ENCODE data around the gene HFM1. TPM values are rescaled to one million over a fixed set of nuclear protein-coding genes. Genes with fewer than 3 reads are reported as not detected.

HFM1 gene
- polyA plus RNA-seq, 3 donors: not detected

DNA sequence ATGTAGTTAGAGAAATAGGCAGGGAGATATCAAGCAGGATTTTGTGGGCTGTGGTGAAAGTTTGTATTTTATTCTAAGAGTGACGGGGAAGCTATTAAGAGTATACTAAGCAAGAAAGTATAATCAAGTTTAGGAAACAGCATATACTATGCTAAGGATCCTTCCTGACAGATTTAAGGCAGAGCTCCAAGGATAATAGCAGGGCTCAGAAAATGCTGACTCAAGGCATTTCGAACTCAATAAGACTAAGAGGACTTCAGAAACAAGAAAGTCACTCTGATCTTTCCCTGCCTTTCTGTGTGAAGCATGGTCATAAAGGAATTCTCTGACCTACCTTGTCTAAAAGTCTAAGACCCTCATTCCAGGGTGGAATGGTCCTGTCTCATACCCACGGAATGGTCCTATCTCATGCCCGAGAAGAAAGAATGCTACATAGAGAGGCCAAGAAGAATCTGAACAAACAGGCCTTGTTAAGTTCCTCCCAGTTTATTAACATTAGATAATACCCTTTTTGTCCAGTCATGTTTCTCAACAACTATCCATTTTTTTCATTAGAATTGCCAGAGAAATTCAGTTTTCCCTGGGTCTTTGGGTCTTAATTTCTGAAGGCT is 59.1 kb downstream of the HFM1 start:
- no peaks in the 10 kb centered on the region for H3K36me3 Mint-ChIP-seq
- no peak overlapping the region for H3K27ac ChIP-seq (ENCODE audit: low read depth in 1 of 2, low read length in 2 of 2)
- 88% methylated on average over 2 of the region's 4 CpGs for WGBS (ENCODE audit: insufficient coverage)
- H3K4me1 ChIP-seq (ENCODE audit: control insufficient read depth in 1 of 2, insufficient read depth in 2 of 2, low read length in 2 of 2): no peaks in the 10 kb centered on the region
- H3K4me3 ChIP-seq (replicated peaks in 1 of 3; ENCODE audit: low read depth in 2 of 3, low read length in 3 of 3): no peak overlapping the region
- DNase-seq: no peak
- H3K9me3 ChIP-seq (replicated peaks in 1 of 2; ENCODE audit: control insufficient read depth in 1 of 2, insufficient read depth in 1 of 2, low read length in 2 of 2): no peaks in the 10 kb centered on the region
- H3K4me1 Mint-ChIP-seq: no peaks in the 10 kb centered on the region
- intact Hi-C loops (cut with micrococcal nuclease): no loop called here
- H3K36me3 ChIP-seq (replicated peaks in 1 of 2; ENCODE audit: control insufficient read depth in 1 of 2, insufficient read depth in 2 of 2, low read length in 2 of 2): no peaks in the 10 kb centered on the region
- peaks cover 0 to 6% (median 0%) of the 10 kb centered on the region in 7 donors for H3K9me3 Mint-ChIP-seq
- H3K27ac Mint-ChIP-seq: no peak overlapping the region
- no peak overlapping the region for H2AFZ ChIP-seq (ENCODE audit: insufficient read depth, low read depth, low read length, poor library complexity, severe bottlenecking)
- no peak overlapping the region for H3K9ac ChIP-seq (ENCODE audit: insufficient read depth, low read length, poor library complexity, severe bottlenecking)
- no peaks in the 10 kb centered on the region for H3K27me3 ChIP-seq (ENCODE audit: control insufficient read depth in 2 of 2, insufficient read depth in 2 of 2, low read length in 2 of 2)
- H3K79me2 ChIP-seq (ENCODE audit: insufficient read depth, low read length): no peaks in the 10 kb centered on the region
- H4K20me1 ChIP-seq (ENCODE audit: insufficient read depth, low read length): no peaks in the 10 kb centered on the region
- TF ChIP-seq, protein P1, sequence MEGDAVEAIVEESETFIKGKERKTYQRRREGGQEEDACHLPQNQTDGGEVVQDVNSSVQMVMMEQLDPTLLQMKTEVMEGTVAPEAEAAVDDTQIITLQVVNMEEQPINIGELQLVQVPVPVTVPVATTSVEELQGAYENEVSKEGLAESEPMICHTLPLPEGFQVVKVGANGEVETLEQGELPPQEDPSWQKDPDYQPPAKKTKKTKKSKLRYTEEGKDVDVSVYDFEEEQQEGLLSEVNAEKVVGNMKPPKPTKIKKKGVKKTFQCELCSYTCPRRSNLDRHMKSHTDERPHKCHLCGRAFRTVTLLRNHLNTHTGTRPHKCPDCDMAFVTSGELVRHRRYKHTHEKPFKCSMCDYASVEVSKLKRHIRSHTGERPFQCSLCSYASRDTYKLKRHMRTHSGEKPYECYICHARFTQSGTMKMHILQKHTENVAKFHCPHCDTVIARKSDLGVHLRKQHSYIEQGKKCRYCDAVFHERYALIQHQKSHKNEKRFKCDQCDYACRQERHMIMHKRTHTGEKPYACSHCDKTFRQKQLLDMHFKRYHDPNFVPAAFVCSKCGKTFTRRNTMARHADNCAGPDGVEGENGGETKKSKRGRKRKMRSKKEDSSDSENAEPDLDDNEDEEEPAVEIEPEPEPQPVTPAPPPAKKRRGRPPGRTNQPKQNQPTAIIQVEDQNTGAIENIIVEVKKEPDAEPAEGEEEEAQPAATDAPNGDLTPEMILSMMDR (IDR thresholded peaks at IDR 0.05): no peak
- no peak overlapping the region for H3K4me3 Mint-ChIP-seq
- H3K4me2 ChIP-seq (replicated peaks; ENCODE audit: extremely low read depth, low read length, poor library complexity, severe bottlenecking): no peak overlapping the region
- H3K27me3 Mint-ChIP-seq (ENCODE audit: low read depth in 3 of 3): no peaks in the 10 kb centered on the region

DNA sequence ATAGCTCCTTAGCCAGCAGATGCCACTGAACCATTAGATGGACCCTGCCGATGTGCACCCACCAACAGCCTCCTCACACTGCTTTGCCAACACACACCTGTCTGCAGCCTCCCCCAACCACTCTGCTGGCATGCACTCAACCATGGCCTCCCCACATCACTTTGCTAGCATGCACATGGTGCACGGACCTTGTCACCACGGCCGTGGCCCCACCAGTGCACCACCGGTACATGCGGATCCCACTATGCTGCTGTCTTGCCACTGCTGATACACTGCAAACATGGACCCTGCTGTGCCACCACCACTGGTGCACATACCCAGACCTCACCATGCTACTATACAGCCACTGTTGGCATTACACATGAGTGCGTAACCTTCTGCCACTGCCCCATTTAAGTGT is 66.1 kb downstream of the HFM1 start:
- intact Hi-C loops (cut with micrococcal nuclease): no loop called here
- no peak overlapping the region for H3K9ac ChIP-seq (ENCODE audit: insufficient read depth, low read length, poor library complexity, severe bottlenecking)
- H3K27me3 ChIP-seq (ENCODE audit: control insufficient read depth in 2 of 2, insufficient read depth in 2 of 2, low read length in 2 of 2): no peaks in the 10 kb centered on the region
- no peaks in the 10 kb centered on the region for H3K36me3 ChIP-seq (replicated peaks in 1 of 2; ENCODE audit: control insufficient read depth in 1 of 2, insufficient read depth in 2 of 2, low read length in 2 of 2)
- Mint-ChIP-seq H3K4me1 (no peaks in the 10 kb centered on the region), H3K4me3 (no peak overlapping the region), H3K36me3 (no peaks in the 10 kb centered on the region), H3K9me3 (peaks cover 0 to 9% (median 3%) of the 10 kb centered on the region in 7 donors), H3K27ac (no peak overlapping the region), H3K27me3 (ENCODE audit: low read depth in 3 of 3) (peaks cover 0 to 1% (median 0%) of the 10 kb centered on the region in 3 donors)
- H3K27ac ChIP-seq (ENCODE audit: low read depth in 1 of 2, low read length in 2 of 2): no peak overlapping the region
- H2AFZ ChIP-seq (ENCODE audit: insufficient read depth, low read depth, low read length, poor library complexity, severe bottlenecking): no peak overlapping the region
- no peak overlapping the region for H3K4me3 ChIP-seq (replicated peaks in 1 of 3; ENCODE audit: low read depth in 2 of 3, low read length in 3 of 3)
- no peak for DNase-seq
- H3K9me3 ChIP-seq (replicated peaks in 1 of 2; ENCODE audit: control insufficient read depth in 1 of 2, insufficient read depth in 1 of 2, low read length in 2 of 2): peaks cover 0 to 8% of the 10 kb centered on the region in 2 donors
- no peaks in the 10 kb centered on the region for H4K20me1 ChIP-seq (ENCODE audit: insufficient read depth, low read length)
- H3K79me2 ChIP-seq (ENCODE audit: insufficient read depth, low read length): no peaks in the 10 kb centered on the region
- TF ChIP-seq, protein P1 (IDR thresholded peaks at IDR 0.05): no peak
- 100% methylated on average over 7 of the region's 7 CpGs for WGBS (ENCODE audit: insufficient coverage)
- H3K4me2 ChIP-seq (replicated peaks; ENCODE audit: extremely low read depth, low read length, poor library complexity, severe bottlenecking): no peak overlapping the region
- no peaks in the 10 kb centered on the region for H3K4me1 ChIP-seq (ENCODE audit: control insufficient read depth in 1 of 2, insufficient read depth in 2 of 2, low read length in 2 of 2)

Measured in CD14-positive monocyte (primary cell).